GM18499 (cell line): ENCODE results near the gene CACNA1E.

Experiments
- ATAC-seq: cut with Tn5 transposase; IDR thresholded peaks from one replicate; pipeline ENCODE4 v1.9.1; 2021; ENCODE audit warnings: moderate number of reproducible peaks; ENCODE audit not compliant: insufficient read depth, unreplicated experiment

CACNA1E gene

GRCh38 chr1:181557313-181557712, 74.0 kb downstream of the CACNA1E start:
- no peak for ATAC-seq

- ATAC-seq = no peak
These were observed 75.1 kb downstream of the CACNA1E start for GRCh38 chr1:181558416-181558815.

GRCh38 chr1:181559142-181559541, 75.8 kb downstream of the CACNA1E start:
- ATAC-seq = no peak

- no peak for ATAC-seq
These were observed 79.1 kb downstream of the CACNA1E start for GRCh38 chr1:181562395-181562794.

GRCh38 chr1:181568736-181569135, 85.4 kb downstream of the CACNA1E start:
- ATAC-seq = no peak

- no peak for ATAC-seq
These were observed 94.2 kb downstream of the CACNA1E start for GRCh38 chr1:181577475-181577874.

GRCh38 chr1:181583598-181583997, 100.3 kb downstream of the CACNA1E start:
- no peak for ATAC-seq

- no peak for ATAC-seq
These were observed 104.6 kb downstream of the CACNA1E start for GRCh38 chr1:181587870-181588438.

GRCh38 chr1:181588631-181589030, 105.3 kb downstream of the CACNA1E start:
- ATAC-seq = no peak

GRCh38 chr1:181592255-181592859, 109.0 kb downstream of the CACNA1E start:
- ATAC-seq = no peak

- ATAC-seq = no peak
These were observed 109.7 kb downstream of the CACNA1E start for GRCh38 chr1:181593042-181593441.

GRCh38 chr1:181594553-181594952, 111.2 kb downstream of the CACNA1E start:
- no peak for ATAC-seq

GRCh38 chr1:181595234-181595633, 111.9 kb downstream of the CACNA1E start:
- ATAC-seq = no peak

- ATAC-seq = no peak
These were observed 118.1 kb downstream of the CACNA1E start for GRCh38 chr1:181601186-181601950.

- no peak for ATAC-seq
These were observed 120.6 kb downstream of the CACNA1E start for GRCh38 chr1:181603735-181604410.

GRCh38 chr1:181604482-181605249, 121.3 kb downstream of the CACNA1E start:
- ATAC-seq = no peak

GRCh38 chr1:181607524-181607923, 124.2 kb downstream of the CACNA1E start:
- ATAC-seq = no peak

- ATAC-seq = no peak
These were observed 125.1 kb downstream of the CACNA1E start for GRCh38 chr1:181608386-181608785.

- no peak for ATAC-seq
These were observed 125.6 kb downstream of the CACNA1E start for GRCh38 chr1:181608948-181609347.

- no peak for ATAC-seq
These were observed 128.8 kb downstream of the CACNA1E start for GRCh38 chr1:181612100-181612499.
